PC-3 (cell line): ENCODE measurements around the gene AKR1C8.
"Not testable (repeated sequence)": the region's sequence is repeated elsewhere in the genome, so short reads cannot be mapped to it uniquely, and the experiment has no call there.

ENCODE experiments used
- CTCF ChIP-seq: fragments of 300-600 bp; sonication (generic); conservative IDR thresholded peaks from 2 replicates; pipeline ENCODE4 v1.5.1; 2017; ENCODE audit warnings: antibody characterized with exemption, low read depth, mild to moderate bottlenecking, low read length
- EZH2 ChIP-seq: fragments of 300-600 bp; sonication (generic); IDR thresholded peaks from one replicate; pipeline ENCODE4 v1.6.1; 2017; ENCODE audit warnings: antibody characterized with exemption, mild to moderate bottlenecking, low read length; ENCODE audit not compliant: unreplicated experiment

- not testable (repeated sequence) for TF ChIP-seq EZH2, CTCF
These were observed 24.8 kb upstream of the AKR1C8 start for GRCh38 chr10:5209776-5210175.
